Activated CD4-positive, CD25-positive, alpha-beta regulatory T cell treated with anti-CD3 and anti-CD28 coated beads, Interleukin-2, amount 50 U/mL, for 72 hours (primary cell): Measurements from ENCODE around the gene SLC8B1.

Source experiments
- DNase-seq: peaks from one replicate; pipeline ENCODE4 v3.0.0; 2021

Gene SLC8B1

DNA sequence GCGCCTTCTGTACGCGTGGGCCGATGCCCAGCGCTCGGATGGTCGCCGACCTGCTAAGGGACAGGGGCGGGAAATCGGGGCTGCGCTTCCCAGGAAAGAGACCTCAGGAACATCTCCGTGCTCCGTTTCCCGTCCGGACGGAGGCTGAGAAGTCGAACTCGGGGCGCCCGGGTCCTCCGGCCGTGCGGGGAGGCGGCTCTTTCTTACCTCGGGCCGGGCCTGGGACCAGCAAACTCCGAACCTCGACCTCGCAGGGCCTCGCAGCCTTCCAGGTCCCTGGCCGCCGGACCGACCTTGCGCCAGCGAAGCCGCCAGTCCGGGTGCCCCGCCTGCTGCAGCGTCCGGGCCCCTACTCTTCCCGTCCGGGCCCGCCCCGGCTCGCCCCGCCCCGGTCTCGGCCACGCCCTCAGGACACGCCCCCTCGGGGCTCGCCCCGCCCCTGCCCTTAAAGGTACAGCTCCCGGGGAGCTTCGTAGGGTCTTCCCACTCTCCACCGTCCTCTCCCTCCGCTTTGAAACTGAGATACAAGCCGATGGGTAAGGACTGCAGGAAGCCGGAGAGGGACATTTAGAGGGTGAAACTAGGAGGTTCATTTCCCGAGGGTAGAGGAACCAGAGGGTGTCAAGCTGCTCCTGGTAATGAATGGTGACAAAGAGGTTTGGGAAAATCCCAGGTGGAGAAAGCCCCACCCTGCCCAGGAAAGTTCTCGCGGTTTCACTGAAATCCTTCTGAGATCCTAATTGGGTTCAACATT, at the start of gene SLC8B1:
TSS of gene SLC8B1 (minus strand) at position 324 of the 754 bp plus-strand sequence. CDS start 2,231 bp downstream, outside the sequence.
- peak; percentile 93 for DNase-seq

DNA sequence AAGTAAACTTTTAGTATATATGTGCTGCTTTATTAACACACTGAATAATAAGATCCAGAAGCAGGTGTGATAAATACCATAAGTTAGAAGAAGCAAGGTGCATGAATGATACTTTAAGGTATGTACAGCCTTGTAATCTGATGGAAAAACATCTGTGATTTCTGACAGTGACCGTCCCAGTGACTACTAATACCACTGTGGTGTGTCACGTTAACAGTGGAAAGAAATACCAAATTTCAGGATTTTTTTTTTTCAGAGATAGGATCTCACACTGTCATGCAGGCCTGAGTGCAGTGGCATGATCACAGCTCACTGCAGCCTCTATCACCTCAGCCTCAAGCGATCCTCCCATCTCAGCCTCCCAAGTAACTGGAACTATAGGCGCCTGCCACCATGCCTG, 47.3 kb upstream of the SLC8B1 start:
- no peak for DNase-seq

DNA sequence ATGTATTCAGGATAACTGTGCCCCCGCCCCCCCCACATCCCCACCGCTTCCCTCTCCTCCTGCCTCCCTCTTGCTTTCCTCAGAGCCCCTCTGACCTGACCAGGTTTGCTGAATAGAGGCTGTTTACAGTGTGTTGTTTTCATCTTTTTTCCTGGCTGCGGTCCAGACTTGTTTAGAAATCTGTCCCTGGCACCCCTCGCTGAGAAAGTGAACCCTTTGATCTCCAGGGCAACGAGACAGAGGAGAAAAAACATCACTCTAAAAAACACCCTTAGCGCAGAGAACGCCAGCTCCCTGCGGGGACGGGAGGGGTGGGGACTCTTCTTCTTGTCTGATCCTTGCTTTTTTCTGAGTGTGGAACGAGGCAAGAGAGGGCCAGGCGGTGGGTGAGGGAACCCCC, 46.3 kb upstream of the SLC8B1 start:
- no peak for DNase-seq

DNA sequence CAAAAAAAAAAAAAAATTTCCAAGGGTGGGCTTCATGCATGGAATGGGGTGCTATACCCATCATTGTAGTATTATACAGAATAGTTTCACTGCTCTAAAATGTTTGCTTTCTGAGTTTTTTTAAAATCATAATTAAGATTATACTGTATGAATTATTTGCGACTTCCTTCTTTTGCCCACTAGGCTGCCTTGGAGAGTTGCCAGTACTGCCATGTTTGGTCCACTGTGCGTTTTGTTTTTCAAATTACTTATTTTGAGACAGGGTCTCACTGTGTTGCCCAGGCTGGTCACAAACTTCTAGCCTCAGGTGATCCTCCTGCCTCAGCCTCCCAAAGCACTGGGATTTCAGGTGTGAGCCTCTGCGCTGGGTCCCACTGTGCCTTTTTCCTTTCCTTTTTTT, 43.4 kb upstream of the SLC8B1 start:
- DNase-seq: no peak

DNA sequence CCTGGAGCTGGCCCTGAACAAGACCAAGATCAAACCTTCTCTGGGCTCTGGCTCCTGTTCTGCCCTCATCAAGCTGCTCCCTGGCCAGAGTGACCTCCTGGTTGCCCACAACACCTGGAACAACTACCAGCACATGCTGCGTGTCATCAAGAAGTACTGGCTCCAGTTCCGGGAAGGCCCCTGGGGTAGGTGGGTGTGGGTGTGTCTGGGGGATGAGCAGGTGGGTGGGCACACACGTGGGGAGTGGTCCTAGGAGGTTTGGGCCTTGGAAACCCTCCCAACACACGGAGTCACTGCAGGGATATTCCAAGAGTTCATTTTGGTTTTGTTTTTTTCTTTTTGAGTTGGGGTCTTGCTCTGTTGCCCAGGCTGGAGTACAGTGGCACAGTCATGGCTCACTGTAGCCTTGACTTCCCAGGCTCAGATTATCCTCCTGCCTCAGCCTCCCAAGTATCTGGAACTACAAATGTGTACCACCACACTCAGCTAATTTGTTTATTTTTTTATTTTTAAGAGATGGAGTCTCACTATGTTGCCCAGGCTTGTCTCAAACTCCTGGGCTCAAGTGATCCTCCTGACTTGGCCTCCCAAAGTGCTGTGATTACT, 40.0 kb upstream of the SLC8B1 start:
- DNase-seq: no peak

DNA sequence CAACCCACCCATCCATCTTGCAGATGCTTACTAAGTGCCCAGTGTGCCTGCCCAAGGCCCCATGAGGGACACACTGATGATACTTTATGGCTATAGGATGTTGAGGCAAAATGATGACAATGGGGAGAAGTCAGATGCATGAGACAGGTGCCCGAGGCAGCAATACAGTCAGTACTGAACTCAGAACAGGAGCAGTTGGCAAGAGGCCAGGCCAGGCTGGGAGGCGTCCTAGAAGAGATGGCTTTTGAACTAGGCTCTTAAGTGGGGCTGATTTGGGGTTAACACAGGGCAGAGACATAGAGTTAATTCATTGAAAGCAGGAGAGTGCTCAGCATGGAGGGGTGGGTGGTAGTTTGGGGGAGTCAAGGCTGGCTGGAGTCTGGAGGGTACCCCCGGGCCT, 39.1 kb upstream of the SLC8B1 start:
- no peak for DNase-seq

DNA sequence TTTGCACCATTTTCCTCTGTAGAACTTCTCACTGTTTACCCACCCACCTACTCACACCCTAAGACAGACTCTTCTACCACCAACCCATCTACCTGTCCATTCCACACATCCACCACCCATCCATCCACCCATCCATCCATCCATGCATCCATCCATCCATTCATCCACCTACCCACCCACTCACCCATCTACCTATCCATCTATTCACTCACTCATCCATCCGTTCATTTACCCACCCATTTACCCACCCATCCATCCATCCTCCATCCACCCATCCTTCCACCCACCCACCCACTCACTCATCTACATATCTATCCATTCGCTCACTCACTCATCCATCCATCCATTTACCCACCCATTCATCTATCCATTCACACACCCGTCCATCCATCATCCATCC, 38.5 kb upstream of the SLC8B1 start:
- DNase-seq: no peak

DNA sequence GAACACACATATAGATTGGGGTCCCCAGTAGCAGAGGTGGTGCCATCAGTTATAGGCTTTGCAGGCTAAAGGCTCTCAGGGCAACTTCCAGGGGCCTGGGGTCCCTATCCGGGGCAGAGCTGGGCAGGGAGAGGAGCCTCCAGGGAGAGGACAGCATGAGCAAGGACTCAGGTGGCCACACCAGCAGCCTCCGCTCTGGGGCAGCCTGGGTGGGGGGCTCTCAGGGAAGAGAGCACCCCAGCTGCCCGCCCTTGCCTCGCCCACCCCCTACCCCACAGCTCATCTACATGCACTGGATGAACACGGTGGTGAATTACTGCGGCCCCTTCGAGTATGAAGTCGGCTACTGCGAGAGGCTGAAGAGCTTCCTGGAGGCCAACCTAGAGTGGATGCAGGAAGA, 37.5 kb upstream of the SLC8B1 start:
- DNase-seq: no peak

DNA sequence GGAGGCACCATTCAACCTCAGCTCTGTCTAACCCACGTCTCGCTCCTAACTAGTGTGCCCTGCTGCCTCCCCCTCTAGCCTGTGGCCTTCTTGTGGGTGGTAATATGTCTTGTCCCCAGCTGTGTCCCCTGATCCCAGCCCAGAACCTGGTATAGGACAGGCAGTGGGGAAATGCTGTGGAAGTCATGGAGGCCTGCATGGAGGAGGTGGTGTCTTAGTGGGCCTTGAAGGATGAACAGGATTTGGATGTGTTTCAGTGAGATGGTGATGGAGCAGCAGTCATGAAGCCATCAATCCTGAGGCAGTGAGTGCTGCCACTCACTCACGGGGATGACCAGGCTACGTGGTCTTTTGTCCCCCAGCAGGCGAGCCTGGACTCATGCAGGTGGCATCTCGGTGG, 36.9 kb upstream of the SLC8B1 start:
- no peak for DNase-seq

DNA sequence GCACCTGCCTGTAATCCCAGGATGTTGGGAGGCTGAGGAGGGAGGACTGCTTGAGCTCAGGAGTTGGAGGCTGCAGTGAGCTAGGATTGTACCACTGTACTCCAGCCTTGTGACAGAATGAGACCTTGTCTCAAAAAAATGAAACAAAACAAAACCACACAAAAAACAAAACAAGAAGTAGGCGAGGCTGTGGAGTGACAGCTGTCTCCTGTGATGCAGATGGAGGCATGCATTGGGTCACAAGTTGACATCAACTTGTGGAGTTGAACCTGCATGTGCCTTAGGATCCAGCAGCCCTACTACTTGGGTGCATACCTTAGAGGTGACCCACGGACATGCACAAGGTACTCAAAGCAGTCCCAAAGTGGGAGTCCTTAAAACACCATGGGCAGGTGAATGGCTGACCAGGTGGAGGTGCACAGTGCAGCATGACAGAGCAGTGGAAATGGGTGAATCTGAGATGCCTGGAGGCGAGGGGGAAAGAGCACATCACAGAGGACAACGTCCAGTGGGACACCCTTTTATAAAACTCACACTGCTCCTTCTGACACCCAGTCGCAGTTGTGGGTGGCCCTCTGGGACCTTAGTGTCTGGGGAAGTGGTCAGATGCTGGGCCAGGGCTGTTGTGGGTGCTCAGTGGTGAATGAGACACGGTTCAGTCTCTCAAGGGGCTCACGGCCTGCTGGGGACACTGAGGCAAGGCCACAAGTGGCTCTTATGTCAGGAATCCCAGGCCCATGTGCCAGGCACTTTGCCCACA, 36.2 kb upstream of the SLC8B1 start:
- no peak for DNase-seq

DNA sequence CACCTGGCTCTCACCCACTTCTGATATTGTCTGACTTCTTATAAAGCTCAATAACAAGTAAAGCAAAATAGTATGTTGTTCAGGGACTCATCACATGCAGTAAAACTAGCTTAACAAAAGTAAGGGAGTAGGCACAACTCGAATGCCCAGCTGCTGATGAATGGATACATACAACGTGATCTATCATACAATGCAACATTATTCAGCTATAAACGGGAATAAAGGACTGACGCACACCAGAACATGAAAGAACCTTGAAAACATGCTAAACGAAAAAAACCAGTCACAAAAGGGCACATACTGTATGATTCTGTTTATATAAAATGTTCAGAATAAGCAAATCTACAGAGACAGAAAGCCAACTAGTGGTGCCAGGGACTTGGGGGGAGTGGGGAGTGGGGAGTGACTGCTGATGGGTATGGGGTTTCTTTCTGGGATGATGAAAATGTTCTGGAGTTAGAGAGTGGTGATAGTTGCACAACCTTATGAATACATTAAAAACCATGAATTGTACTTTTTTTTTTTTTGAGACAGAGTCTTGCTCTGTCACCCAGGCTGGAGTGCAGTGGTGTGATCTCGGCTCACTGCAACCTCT, 34.6 kb upstream of the SLC8B1 start:
- no peak for DNase-seq

DNA sequence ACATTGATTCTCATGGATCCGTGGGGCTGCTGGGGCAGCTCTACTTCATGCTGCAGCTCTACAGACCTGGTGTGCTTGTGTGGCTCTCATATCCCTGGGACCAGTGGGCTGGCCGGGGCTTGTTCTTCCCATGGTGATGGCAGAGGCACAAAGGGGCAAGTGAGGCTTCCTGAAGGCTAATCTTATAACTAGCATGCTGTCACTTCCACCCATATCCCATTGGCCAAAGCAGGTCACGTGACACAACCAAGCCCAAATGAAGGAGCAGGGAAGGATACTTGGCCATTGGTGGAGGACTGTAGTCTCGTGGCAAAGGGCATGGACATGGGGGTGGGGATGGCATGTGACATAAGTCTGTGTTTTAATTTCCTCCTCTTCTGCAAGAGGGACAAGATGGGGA, 33.4 kb upstream of the SLC8B1 start:
- DNase-seq: no peak

DNA sequence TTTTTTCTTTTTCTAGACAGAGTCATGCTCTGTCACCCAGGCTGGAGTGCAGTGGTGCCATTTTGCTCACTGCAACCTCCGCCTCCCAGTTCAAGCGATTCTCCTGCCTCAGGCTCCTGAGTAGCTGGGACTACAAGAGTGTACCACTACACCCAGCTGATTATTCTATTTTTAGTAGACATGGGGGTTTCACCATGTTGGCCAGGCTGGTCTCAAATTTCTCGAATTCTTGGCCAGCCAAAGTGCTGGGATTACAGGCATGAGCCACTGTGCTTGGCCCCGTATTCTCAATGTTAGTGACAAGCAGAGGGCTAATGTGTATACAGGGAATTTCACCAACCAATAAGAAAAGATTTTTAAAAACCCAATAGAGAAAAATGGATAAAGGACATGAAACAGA, 31.9 kb upstream of the SLC8B1 start:
- no peak for DNase-seq

DNA sequence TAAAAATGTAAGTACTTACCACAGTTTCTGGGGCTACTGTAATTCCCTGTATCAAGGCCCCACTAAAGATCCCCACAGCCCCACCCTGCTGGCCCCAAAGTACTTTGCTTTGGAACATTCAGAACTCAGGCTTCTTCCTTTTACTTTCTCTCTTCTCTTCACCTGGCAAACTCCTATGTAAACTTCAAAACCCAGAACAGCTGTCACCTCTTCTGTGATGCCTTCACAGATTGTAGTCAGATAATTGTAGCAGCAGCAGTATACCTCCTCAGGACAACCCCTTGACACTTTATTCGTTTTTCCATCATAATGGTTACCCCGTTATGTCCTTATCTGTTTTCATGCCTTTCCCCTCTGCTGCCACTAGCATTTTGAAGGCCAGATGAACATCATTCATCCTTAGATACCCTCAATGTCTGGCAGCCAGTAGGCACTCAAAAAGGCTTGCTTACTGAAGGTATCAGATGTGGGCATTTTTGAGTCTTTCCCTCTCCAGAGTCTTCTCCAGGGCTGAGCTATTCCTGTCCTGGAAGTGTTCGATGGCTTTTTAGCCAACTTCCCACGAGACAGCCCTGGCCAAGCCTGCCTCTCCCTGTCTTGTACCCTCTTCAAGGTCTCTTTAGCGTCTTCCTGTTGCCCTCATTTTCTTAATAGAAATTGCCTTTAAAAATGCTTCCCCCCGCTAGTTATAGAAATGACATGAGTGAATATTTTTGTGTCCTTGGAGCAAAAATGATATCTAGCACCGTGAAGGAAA, 30.9 kb upstream of the SLC8B1 start:
- no peak for DNase-seq

DNA sequence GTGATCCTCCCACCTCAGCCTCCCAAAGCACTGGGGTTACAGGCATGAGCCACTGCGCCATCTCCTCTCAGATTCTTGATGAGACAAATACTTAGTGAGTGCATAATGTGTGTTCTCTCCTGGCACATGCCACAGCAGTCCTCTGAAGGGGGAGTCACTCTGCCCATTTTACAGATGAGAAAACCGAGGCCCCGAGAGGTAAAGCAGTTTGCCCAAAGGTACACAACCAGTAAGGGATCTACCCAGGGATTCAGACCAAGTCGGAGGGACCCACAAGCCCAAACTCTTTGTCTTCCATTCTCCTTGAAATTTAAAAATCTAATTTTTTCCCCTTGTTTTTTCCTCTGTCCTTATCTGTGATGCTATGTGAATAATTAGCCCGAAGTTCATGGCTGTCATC, 29.8 kb upstream of the SLC8B1 start:
- no peak for DNase-seq

DNA sequence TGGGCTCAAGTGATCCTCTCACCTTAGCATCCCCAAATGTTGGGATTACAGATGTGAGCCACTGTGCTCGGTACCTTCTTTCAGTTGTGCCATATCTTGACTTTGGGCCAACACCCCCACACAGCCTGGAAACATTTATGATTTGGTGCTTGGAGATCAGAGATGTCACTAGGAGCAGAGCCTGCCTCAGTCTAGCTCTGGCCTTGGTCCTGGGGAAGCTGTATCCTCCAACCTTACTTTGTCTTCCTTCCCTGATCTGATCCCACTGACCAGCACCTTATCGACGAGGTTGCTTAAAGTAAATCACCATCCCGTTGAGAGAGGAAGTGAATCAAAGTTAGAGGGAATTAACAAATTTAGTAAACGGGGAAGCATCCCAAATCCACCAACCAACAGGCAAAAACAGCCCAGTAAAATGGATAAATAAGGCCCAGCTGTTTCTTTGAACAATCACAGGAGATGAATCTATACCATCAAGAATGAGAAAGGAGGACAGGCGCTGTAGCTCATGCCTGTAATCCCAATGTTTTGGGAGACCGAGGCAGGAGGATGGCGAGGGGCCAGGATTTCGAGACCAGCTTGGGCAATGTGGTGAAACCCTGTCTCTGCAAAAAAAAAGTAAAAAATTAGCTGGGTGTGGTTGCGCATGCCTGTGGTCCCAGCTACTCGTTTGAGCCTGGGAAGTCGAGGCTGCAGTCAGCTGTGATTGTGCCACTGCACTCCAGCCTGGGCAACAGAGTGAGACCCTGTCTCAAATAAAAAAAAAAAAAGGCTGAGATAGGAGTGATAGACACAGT, 26.9 kb upstream of the SLC8B1 start:
- no peak for DNase-seq

DNA sequence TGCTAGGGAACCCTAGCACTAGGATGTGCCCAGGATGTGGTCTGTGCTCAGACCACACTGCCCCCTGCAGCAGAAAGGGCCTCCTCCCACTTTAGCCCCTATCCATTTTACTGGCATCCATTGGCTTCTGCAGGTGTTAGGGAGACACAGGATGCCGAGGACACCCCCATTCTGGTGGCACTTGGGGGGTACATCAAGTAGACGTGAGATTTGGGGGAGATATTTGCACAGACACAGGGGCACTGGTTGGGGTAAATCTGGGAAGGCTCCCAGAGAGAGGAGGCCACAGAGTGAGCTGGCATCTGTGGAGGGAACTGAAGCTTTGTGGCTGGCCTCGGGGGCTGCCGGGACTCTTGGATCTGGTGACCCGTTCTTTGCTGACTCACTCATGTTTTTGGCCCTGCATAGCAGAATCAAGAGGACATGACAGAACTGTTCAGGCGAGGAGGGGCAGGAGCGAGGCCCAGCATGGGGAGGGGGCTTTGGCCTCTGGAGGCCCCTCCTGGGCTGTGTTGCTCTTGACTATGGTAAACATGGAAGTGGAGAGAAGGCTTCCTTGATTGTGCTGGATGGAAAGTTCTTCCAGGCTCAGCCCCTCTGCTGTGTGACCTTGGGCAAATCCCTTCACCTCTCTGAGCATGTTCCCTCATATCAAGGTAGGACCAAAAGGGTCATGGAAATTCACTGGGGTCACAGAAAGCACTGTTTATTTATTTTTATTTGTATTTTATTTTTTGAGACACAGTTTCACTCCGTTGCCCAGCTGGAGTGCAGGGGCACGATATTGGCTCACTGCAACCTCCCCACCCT, 25.2 kb upstream of the SLC8B1 start:
- no peak for DNase-seq

DNA sequence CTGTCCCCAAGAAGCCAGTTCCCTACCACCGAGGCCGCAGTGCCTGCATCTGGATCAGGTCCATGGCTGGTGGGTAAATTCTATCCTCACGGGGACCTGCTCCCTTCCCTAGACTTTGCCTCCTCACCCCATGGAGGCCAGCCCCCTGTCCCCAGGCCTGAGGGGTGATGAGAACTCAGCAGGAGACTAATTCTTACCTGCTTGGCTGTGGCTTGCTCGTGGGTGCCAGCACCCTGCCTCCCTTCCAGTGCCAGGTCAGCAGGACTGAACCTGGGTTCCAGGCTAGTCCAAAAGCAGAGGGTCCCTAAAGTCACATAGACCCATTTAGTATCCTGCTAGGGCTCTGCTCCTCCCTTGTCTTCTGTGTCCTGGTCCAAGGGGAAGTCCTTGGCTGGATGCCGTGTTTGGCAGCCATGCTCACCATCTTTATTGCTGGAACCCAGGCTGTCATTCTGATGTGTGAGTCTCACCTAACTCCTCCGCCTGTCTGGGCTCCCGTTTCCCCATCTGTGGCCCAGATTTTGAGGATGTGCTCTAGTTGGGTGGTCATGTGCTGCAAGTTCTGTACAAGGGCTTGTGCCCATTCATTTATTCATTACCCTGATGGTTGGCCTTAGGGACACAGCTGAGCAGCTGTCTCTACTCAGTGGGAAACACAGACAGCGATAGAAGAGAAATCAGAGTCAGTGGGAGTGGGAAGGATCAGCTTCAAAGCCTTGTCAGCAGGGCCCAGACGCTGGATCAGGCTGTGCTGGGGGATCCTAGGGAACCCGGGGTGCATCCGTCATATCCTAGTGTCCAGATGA, 24.4 kb upstream of the SLC8B1 start:
- DNase-seq: no peak

DNA sequence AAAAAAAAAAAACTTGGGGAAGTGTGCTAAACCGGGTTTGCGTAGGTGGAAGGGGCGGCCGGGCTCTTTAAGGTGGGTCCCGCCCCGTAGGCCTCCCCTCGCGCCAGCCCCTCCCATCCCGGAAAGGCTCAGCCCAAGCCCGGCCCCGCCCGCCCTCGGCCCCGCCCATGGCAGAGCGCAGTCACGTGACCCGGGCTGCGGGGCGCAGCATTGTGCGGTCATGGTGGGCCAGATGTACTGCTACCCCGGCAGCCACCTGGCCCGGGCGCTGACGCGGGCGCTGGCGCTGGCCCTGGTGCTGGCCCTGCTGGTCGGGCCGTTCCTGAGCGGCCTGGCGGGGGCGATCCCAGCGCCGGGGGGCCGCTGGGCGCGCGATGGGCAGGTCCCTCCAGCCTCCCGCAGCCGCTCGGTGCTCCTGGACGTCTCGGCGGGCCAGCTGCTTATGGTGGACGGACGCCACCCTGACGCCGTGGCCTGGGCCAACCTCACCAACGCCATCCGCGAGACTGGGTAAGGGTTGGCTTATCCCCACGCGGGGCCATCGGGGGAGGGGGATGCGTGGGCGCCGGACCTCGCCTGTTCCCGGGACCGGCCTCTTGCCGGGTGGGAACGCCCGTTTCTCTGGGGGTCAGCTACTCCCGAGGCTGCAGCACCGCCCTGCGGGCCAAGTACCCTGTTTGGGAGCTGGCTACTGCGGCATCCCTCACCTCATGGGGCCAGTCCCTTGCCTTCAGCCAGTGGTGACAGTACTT, 23.6 kb upstream of the SLC8B1 start, which contains the start of gene PLBD2:
TSS of gene PLBD2 (plus strand) at position 207 of the 752 bp plus-strand sequence. CDS start at position 221, 14 bp downstream.
- peak; percentile 91 for DNase-seq
